Lower leg skin (tissue), 4 donors: Measurements from ENCODE around the gene LYRM7. TPM values are rescaled to one million over a fixed set of nuclear protein-coding genes. Genes with fewer than 3 reads are reported as not detected.

Experiments used
- DNase-seq, 2 donors: peaks; one replicate each; pipeline ENCODE4 v3.0.0-alpha.2; 2019; ENCODE audit warnings: low spot score in 2 of 2
- H3K4me3 ChIP-seq: fragments of 200-600 bp; sonication (generic); 2 replicates; pipeline ENCODE4 v1.5.1; 2017; ENCODE audit warnings: mild to moderate bottlenecking, low read depth; ENCODE audit not compliant: poor library complexity, severe bottlenecking
- CTCF ChIP-seq, 3 donors: fragments of 450-650 bp; IDR thresholded peaks; one replicate each; pipeline ENCODE4 v1.5.1; 2016; ENCODE audit warnings: antibody characterized with exemption in 3 of 3, mild to moderate bottlenecking in 3 of 3, moderate library complexity in 2 of 3
- POLR2A ChIP-seq, 2 donors: fragments of 450-650 bp; IDR thresholded peaks; one replicate each; pipeline ENCODE4 v1.6.1; 2016 to 2017; ENCODE audit warnings: antibody characterized with exemption in 2 of 2, mild to moderate bottlenecking in 1 of 2, moderate library complexity in 1 of 2
- WGBS, 2 donors: methylation state at CpG; one replicate each; pipeline ENCODE4 v1.1.5; 2018; 5-methylcytosine and 5-hydroxymethylcytosine counted together
- intact Hi-C: fragments of 100-400 bp; cut with DNase I; formaldehyde crosslinking; loops from one replicate; pipeline ENCODE4 v1.15.0; 2023; ENCODE audit warnings: low total_unique reads
- total RNA-seq, 4 donors: library from RNA; depleted of rRNA; stranded (reverse); fragments of >200 nt; gene quantifications; one replicate each; pipeline ENCODE4 v1.1.0, GENCODE V29; 2016

LYRM7 gene
- total RNA-seq, 4 donors from 2014 or later: 4.1 to 15.7 (median 5.8) TPM

GRCh38 chr5:131209506-131210150 is 38.9 kb downstream of the LYRM7 start:
- TF ChIP-seq POLR2A (IDR thresholded peaks at IDR 0.05) (no peak), CTCF (IDR thresholded peaks at IDR 0.05) (no peak)
- intact Hi-C loops: no loop called here
- WGBS, 2 donors: 45 to 49% methylated on average over 6 of the region's 6 CpGs
- no peak overlapping the region for H3K4me3 ChIP-seq
- no peak for DNase-seq

- no peak for TF ChIP-seq POLR2A (IDR thresholded peaks at IDR 0.05)
- TF ChIP-seq CTCF (IDR thresholded peaks at IDR 0.05): no peak
- intact Hi-C loops: no loop called here
- no peak for DNase-seq
- no peak overlapping the region for H3K4me3 ChIP-seq
Observed at GRCh38 chr5:131210151-131210510, 39.4 kb downstream of the LYRM7 start.

GRCh38 chr5:131211669-131212068 is 40.9 kb downstream of the LYRM7 start:
- 92 to 98% methylated on average over 5 of the region's 5 CpGs for WGBS, 2 donors
- H3K4me3 ChIP-seq: no peak overlapping the region
- intact Hi-C loops: no loop called here
- TF ChIP-seq POLR2A (IDR thresholded peaks at IDR 0.05) (no peak), CTCF (IDR thresholded peaks at IDR 0.05) (no peak)
- no peak for DNase-seq

- 73 to 76% methylated on average over 5 of the region's 5 CpGs for WGBS, 2 donors
- TF ChIP-seq CTCF (IDR thresholded peaks at IDR 0.05) (no peak), POLR2A (IDR thresholded peaks at IDR 0.05) (no peak)
- DNase-seq: no peak
Observed at GRCh38 chr5:131212471-131213021, 41.8 kb downstream of the LYRM7 start.

GRCh38 chr5:131214609-131215227 is 44.0 kb downstream of the LYRM7 start:
- TF ChIP-seq POLR2A (IDR thresholded peaks at IDR 0.05): no peak
- TF ChIP-seq CTCF (IDR thresholded peaks at IDR 0.05): no peak
- no peak overlapping the region for H3K4me3 ChIP-seq
- no peak for DNase-seq
- 76 to 86% methylated on average over 3 of the region's 3 CpGs for WGBS, 2 donors
- intact Hi-C loops: no loop called here

More at GRCh38 chr5:131212471-131213021, 41.8 kb downstream of the LYRM7 start:
- intact Hi-C loops: no loop called here
- no peak overlapping the region for H3K4me3 ChIP-seq
